ENCODE measurements around the gene TMEM196. TPM values are rescaled to one million over a fixed set of nuclear protein-coding genes. Genes with fewer than 3 reads are reported as not detected.

TMEM196 gene
- total RNA-seq, 1 experiment from 2014 or later: not detected

GRCh38 chr7:19670806-19671205, 102.6 kb downstream of the TMEM196 start:
- Mint-ChIP-seq H3K4me1 (peaks cover 0 to 3% of the 10 kb centered on the region in 2 experiments; a peak in 2 of 4 replicates), H3K27me3 (ENCODE audit: low read depth) (no peaks in the 10 kb centered on the region; the same call in 1 of the 2 replicates), H3K9me3 (no peaks in the 10 kb centered on the region), H3K27ac (no peak overlapping the region), H3K4me3 (no peak overlapping the region), H3K36me3 (ENCODE audit: insufficient read depth in 1 of 3, low read depth in 3 of 3) (no peaks in the 10 kb centered on the region)
- Histone ChIP-seq H3K14ac (ENCODE audit: insufficient read depth, low read length) (no peak overlapping the region), H2BK15ac (ENCODE audit: low read depth, low read length) (no peak overlapping the region), H3K79me1 (ENCODE audit: insufficient read depth, low read depth, low read length, poor library complexity, severe bottlenecking) (no peaks in the 10 kb centered on the region), H3K9me3 (ENCODE audit: control insufficient read depth, low read depth, low read length) (no peaks in the 10 kb centered on the region), H2BK20ac (ENCODE audit: low read depth, low read length, poor library complexity, severe bottlenecking) (no peak overlapping the region), H2BK5ac (ENCODE audit: insufficient read length, low read length) (no peak overlapping the region), H4K5ac (ENCODE audit: insufficient read length, low read depth, low read length) (no peak overlapping the region), H4K20me1 (ENCODE audit: control insufficient read depth, insufficient read depth, insufficient read length) (no peaks in the 10 kb centered on the region), H3K4me1 (ENCODE audit: insufficient read depth, low read length) (no peaks in the 10 kb centered on the region), H3T11ph (ENCODE audit: low read length) (no peak overlapping the region), H4K8ac (replicated peaks; ENCODE audit: insufficient read length, low read depth, low read length) (no peak overlapping the region), H2BK120ac (ENCODE audit: low read depth, low read length, poor library complexity, severe bottlenecking) (no peak overlapping the region), H3K4ac (ENCODE audit: low read depth, low read length) (no peak overlapping the region), H3K27me3 (ENCODE audit: insufficient read depth, low read length) (no peaks in the 10 kb centered on the region), H3K27ac (ENCODE audit: insufficient read length, low read depth, low read length) (no peak overlapping the region), H4K91ac (ENCODE audit: insufficient read length, low read depth, low read length) (no peak overlapping the region), H3K56ac (ENCODE audit: insufficient read length, low read depth, low read length) (no peak overlapping the region), H3K23ac (ENCODE audit: insufficient read length, low read depth, low read length) (no peak overlapping the region), H3K18ac (ENCODE audit: insufficient read length, low read depth, low read length) (no peak overlapping the region), H3K9ac (ENCODE audit: extremely low read depth, insufficient read length, low read length) (no peak overlapping the region), H3K23me2 (ENCODE audit: insufficient read length, low read depth, low read length, poor library complexity, severe bottlenecking) (no peaks in the 10 kb centered on the region), H2AFZ (ENCODE audit: low read length) (no peak overlapping the region), H3K4me2 (ENCODE audit: insufficient read depth, insufficient read length, low read length) (no peak overlapping the region), H2AK5ac (ENCODE audit: insufficient read length, low read length) (no peak overlapping the region), H3K79me2 (ENCODE audit: insufficient read depth, low read length) (no peaks in the 10 kb centered on the region), H2BK12ac (ENCODE audit: insufficient read length, low read depth, low read length) (no peak overlapping the region)
- DNase-seq: no peak
- TF ChIP-seq, protein P1, sequence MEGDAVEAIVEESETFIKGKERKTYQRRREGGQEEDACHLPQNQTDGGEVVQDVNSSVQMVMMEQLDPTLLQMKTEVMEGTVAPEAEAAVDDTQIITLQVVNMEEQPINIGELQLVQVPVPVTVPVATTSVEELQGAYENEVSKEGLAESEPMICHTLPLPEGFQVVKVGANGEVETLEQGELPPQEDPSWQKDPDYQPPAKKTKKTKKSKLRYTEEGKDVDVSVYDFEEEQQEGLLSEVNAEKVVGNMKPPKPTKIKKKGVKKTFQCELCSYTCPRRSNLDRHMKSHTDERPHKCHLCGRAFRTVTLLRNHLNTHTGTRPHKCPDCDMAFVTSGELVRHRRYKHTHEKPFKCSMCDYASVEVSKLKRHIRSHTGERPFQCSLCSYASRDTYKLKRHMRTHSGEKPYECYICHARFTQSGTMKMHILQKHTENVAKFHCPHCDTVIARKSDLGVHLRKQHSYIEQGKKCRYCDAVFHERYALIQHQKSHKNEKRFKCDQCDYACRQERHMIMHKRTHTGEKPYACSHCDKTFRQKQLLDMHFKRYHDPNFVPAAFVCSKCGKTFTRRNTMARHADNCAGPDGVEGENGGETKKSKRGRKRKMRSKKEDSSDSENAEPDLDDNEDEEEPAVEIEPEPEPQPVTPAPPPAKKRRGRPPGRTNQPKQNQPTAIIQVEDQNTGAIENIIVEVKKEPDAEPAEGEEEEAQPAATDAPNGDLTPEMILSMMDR (conservative IDR thresholded peaks at IDR 0.05): no peak
- WGBS (ENCODE audit: extremely low coverage, insufficient read length, low lambda C conversion rate): no CpG with 5 or more reads among the region's 1 CpG

Small RNA genes lying within 50 kb of the gene (microRNA-seq; reads per million reads assigned to microRNA genes)
- not detected for gene MIR3146 (ENCODE audit: borderline microRNAs expressed)

Other genes with a start within 250 kb of the TMEM196 start
- 24.9 and 26.5 TPM in 2 replicates for gene POLR1F, start 64.6 kb downstream of the TMEM196 start, total RNA-seq (2021)

Data from H9 (cell line).